Measurements from ENCODE around the gene TRERF1. TPM values are rescaled to one million over a fixed set of nuclear protein-coding genes. Genes with fewer than 3 reads are reported as not detected.
"Not testable (repeated sequence)": the region's sequence is repeated elsewhere in the genome, so short reads cannot be mapped to it uniquely, and the experiment has no call there.

The TRERF1 gene
- total RNA-seq, 4 donors from 2014 or later: 3.3 to 16.3 (median 7.2) TPM

- no peak overlapping the region for H3K27ac ChIP-seq
- no peak overlapping the region for H3K4me3 ChIP-seq
- H3K4me1 ChIP-seq: peaks cover 0 to 5% of the 10 kb centered on the region in 2 donors
- intact Hi-C loops (cut with DNase I; ENCODE audit: low total_unique reads): no loop called here
- H3K9me3 ChIP-seq: no peaks in the 10 kb centered on the region
- no peak for DNase-seq
- H3K27me3 ChIP-seq: no peaks in the 10 kb centered on the region
- no peaks in the 10 kb centered on the region for H3K36me3 ChIP-seq
- no peak for TF ChIP-seq CTCF (IDR thresholded peaks at IDR 0.05)
These were observed 230.9 kb downstream of the TRERF1 start for GRCh38 chr6:42220807-42221206.

GRCh38 chr6:42217519-42218367 lies 234.0 kb downstream of the TRERF1 start, which contains the start of gene MRPS10:
Gene MRPS10, minus strand, starts transcription at chr6:42217861. Its CDS starts 12 bp downstream, at chr6:42217849.
- Histone ChIP-seq H3K27ac (peak within 1 kb of the TSS; percentile 72 to 79), H3K4me1 (peaks cover 0 to 5% of the 10 kb centered on the region in 2 donors), H3K27me3 (no peaks in the 10 kb centered on the region), H3K4me3 (peak within 1 kb of the TSS; percentile 58 to 73), H3K9me3 (no peaks in the 10 kb centered on the region), H3K36me3 (no peaks in the 10 kb centered on the region)
- TF ChIP-seq POLR2A (IDR thresholded peaks at IDR 0.05) (peak in 1 of 2 donors; percentile 72), CTCF (IDR thresholded peaks at IDR 0.05) (peak in 2 of 4 experiments; percentile 26 to 46)
- intact Hi-C loops (cut with DNase I; ENCODE audit: low total_unique reads): no loop called here
- DNase-seq: peak; percentile 91 to 94

GRCh38 chr6:42217157-42217518 lies 234.6 kb downstream of the TRERF1 start:
- no peaks in the 10 kb centered on the region for H3K36me3 ChIP-seq
- H3K9me3 ChIP-seq: no peaks in the 10 kb centered on the region
- no peak for DNase-seq
- H3K27ac ChIP-seq: peak overlapping the region; percentile 72 to 79
- TF ChIP-seq POLR2A (IDR thresholded peaks at IDR 0.05) (no peak), CTCF (IDR thresholded peaks at IDR 0.05) (no peak)
- peaks cover 0 to 5% of the 10 kb centered on the region in 2 donors for H3K4me1 ChIP-seq
- peak overlapping the region; percentile 58 to 73 for H3K4me3 ChIP-seq
- intact Hi-C loops (cut with DNase I; ENCODE audit: low total_unique reads): no loop called here
- no peaks in the 10 kb centered on the region for H3K27me3 ChIP-seq

GRCh38 chr6:42216495-42216894 lies 235.2 kb downstream of the TRERF1 start:
- H3K4me3 ChIP-seq: peak overlapping the region in 1 of 2 donors; percentile 73
- H3K4me1 ChIP-seq; H3K27ac ChIP-seq; H3K36me3 ChIP-seq; H3K9me3 ChIP-seq; intact Hi-C loops (cut with DNase I; ENCODE audit: low total_unique reads); DNase-seq; H3K27me3 ChIP-seq: not testable (repeated sequence)

GRCh38 chr6:42212442-42212841 lies 239.3 kb downstream of the TRERF1 start:
- intact Hi-C loops (cut with DNase I; ENCODE audit: low total_unique reads): no loop called here
- no peaks in the 10 kb centered on the region for H3K36me3 ChIP-seq

More at GRCh38 chr6:42212442-42212841, 239.3 kb downstream of the TRERF1 start:
- H3K4me1 ChIP-seq: peaks cover 0 to 5% of the 10 kb centered on the region in 2 donors
- no peaks in the 10 kb centered on the region for H3K9me3 ChIP-seq
- no peak overlapping the region for H3K27ac ChIP-seq
- no peak overlapping the region for H3K4me3 ChIP-seq
- no peaks in the 10 kb centered on the region for H3K27me3 ChIP-seq
- DNase-seq: no peak
- no peak for TF ChIP-seq POLR2A (IDR thresholded peaks at IDR 0.05)
- TF ChIP-seq CTCF (IDR thresholded peaks at IDR 0.05): no peak
